ENCODE data around the gene KLF15.

The KLF15 gene

DNA sequence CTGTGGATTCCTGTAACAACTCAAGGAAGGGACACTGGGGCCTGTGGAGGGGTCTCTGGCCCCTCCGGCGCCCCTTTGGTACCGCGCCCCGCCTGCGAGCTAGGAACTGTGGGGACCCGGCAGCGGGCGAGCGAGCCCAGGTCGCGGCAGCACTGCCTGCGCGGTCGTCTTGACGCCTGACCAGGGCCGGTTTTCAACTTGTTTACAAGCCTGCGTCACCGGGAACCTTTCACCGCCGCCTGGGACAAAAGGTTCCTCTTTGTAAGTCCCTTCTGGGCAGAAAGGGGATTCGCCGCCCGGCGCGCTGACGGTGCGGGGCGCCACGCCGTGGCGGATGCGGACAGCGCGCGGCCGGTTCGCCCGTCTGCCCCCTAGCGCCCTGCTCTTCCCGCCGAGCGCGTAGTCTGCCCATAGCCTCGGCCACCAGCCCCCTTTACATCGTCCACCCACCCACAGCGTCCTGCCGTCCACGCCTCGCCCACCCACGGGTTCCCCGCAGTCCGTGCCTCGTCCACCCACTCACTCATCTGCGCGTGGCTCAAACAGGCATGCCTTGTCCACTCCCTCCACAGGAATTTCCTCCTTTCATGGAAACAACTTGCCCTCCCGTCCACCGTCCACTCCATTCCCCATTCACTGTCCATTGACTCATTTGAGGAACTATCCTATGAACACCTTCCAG is 32.0 kb upstream of the KLF15 start:
- DNase-seq (ENCODE audit: low spot score): peak; percentile 88

DNA sequence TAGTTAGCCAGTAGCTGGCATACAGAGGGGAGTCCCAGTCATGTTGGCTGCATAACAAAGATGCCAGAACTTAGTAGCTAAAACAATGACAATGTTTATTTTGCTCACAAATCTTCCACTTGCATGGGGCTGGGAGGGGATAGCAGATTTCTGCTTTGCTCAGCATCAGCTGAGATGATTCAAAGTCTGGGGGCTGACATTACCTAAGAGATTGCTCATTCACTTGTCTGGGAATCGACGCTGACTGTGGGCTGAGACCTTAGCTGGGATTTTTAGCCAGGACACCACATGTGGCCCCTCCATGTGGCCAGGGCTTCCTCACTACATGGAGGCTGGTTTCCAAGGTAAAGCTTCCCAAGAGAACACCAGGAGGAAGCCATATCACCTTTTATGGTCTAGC is 24.8 kb upstream of the KLF15 start:
- no peak for DNase-seq (ENCODE audit: low spot score)

DNA sequence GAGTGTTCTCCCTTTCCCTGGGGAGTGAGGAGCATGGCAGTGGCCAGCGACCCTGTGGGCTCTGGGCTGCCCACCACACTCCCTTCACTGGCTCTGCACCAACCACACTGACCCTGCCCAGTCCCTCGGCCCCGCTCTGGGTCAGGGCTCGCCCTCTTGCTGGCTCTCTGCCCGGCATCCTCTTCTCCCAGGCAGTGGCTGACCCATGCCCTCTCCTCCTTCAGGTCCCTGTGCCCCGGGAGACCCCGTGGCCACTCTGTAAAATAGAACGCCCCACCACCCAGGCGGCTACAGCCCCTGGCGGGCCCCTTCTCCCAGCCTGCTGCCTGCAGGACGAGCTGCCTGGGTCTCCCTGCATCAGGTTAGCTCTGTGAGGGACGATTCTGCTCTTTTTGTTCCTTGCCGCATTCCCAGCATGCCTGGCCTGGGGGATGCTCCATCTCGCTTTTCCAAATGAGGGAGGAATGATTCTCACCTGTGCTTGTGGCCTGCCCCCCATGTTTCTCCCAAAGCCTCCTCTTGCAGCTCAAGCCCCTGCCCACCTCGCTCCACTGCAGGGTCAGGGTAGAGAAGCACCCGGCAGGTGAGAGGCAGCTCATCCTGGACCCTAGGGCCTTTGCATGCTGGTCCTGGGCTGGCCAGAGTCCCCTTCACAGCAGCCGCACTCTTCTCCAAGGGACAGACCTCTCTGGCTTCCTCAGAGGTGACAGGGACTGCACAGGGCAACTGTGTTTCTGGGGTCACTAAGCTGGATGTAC is 23.0 kb upstream of the KLF15 start:
- DNase-seq (ENCODE audit: low spot score): no peak

DNA sequence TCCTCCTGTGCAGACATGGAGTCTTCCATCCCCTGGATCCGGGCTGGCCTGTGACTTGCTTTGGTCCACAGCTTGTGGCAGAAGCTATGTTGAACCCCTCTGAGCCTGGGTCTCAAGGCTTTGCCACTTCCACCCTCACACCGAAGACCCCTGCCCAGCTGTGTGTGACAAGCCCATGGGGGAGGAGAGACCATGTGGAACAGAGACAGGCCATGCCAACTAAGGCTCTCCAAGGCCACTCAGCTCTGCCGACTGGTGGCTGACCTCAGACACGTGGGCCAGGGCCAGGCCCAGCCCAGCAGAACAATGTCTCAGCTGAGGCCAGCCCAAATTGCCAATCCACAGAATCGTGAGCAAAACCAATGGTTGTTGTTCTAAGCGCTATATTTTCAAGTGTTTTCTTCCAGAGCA is 21.1 kb upstream of the KLF15 start:
- no peak for DNase-seq (ENCODE audit: low spot score)

DNA sequence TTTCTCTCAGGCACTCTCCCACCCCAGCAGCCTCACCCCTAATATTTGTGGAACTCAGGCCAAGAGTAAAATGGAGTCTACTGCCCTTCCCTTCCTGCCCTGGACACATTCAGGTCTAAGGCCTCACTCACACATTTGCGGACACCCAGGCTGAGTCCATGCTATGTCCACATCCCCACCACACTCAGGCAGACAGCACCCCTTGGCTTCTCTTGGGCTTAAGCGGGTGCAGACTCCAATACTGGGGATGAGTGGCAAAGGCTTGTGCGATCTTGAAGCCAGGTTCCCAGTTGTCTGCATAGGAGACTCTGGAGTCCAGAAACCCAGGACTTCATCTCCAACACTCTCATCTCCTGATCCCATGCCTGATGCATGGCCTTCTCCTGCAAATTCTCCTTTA is 20.0 kb upstream of the KLF15 start:
- DNase-seq (ENCODE audit: low spot score): no peak

DNA sequence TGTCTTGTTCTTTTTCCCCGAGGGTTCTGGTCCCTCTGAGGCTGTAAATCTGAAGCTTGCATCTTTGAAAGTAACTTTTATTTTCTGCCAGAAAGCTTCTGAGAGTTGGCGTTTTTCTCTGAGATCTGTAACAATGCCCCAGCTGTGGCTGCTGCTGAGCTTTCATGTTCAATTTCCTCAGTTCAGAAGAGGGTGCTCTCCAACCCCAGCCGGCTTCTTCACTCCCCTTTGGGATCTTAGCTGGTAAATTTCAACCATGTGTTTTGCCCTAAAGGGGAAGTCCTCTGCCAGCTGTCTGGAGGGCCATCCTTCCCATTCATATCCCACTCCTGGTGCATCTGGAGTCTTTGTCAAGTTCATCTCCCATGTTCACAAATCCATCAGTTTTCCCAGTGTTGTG is 19.2 kb upstream of the KLF15 start:
- no peak for DNase-seq (ENCODE audit: low spot score)

DNA sequence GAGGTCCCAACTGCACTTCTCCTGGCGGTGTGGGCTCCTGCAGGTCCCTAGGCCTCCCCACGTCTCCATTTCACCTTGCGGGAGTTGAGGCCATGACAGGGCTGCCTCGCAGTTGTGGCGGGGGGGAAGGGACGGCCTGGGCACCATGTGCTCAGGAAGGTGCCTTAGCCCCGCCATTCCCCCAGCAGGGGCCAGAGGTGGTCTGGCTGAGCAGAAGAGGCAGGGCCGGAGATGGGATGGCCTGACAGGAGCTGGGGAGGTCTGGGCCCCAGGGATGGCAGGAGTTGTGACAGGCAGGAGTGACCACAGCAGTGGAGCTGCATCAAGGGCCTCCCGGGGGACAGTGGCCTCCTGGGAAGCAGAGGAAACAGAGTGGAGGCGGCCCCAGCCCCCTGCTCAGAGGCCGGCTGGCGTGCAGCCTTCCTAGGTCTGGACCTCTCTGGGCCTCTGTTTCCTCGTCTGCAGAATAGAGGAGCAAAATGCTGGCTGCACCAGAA is 18.7 kb upstream of the KLF15 start:
- DNase-seq (ENCODE audit: low spot score): no peak

DNA sequence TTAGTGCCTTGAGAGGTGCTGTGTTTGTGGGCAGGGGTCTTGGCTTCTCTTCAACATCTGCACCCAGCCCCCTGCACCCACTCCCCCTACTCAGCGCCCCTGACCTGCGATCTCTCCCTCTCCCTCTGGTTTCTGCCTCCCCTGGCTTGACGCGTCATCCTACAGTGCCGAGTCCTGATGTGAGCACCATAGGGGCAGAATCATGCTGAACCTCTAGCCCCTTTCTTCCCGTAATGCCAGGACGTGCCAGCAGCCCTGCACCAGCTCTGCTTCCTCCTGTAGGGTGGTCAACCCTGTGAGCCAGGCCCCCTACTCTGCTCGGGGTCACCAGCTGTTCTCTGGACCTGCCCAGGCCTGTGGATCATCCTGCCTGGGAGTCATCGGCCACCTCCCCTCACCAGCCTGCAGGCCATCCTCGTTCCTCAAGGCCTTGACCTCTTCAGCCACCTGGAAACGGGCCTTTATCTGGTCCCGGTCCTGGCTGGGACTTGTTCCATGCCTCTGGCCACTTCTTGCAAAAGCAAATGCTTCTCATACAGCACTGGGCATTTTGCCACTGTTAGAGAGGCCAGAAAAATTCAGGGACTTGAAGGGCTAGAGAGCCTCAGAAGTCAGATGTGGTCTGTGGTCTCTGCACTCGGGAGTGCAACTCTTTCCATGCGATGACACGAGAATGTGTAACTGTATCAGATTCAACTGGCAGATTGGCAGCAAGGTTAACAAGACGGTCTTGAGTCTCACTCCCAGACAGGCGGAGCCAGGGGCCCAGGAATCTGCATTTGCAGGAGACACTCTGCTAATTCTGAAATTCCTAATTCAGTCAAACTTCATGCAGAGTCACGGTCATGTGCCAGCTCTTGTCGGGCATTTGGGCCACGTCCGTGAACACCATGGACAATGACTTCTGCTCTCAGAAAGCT is 16.7 kb upstream of the KLF15 start:
- no peak for DNase-seq (ENCODE audit: low spot score)

DNA sequence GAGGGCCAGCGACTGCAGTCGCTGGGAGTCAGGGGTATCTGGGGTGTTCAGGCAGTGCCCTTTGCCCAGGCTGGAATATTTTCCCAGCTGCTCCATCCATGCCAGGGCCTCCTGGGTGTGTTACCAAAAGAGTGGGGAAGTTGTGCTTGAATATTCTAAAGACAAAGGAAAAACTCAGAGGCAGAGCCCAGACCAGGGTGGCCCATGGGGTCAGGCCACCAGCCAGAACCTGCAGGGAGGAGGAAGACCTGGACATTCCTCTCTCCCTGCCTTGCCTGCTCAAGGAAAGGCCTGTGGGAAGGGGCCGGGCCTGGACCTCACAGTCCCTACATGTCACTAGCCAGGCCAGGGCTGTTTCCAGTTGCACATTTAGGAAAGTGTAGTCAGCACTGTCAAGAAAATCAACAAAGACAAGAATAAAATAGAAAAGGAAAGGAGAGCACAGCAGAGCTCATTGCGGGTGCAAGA is 16.0 kb upstream of the KLF15 start:
- no peak for DNase-seq (ENCODE audit: low spot score)

DNA sequence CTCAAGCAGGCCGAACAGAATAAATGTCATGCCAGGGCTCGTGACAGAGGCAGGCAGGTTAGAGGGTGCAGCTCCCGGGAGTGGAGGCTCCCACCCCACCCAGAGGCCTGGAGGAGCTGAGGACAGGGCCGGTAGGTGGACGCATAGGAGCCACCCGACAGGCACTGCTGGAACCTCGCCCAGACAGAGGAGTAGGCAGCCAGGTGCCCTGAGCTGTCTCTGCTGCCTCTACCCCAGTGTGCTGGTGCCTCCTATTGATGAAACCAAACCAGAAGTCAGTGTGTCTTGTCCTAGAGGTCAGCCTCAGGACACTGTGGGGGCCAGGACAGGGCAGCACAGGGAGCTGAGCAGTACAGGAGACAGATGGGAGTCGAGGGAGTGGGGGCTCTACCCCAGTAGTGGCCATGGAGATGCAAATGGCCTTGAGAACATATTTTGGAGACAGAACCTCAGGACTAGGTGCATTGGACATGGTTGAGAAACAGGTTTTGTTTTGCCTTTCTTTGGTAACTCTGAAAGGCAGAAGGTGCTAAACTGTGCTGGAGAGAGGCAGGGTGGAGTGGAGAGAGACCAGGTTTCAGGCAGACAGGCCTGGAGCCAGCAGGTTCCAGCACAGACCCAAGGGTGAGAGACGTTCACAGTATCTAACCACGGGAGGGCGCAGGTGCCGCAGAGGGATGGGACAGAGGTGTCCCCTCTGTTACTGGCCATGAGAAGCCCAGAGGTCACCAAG is 15.4 kb upstream of the KLF15 start:
- DNase-seq (ENCODE audit: low spot score): no peak

DNA sequence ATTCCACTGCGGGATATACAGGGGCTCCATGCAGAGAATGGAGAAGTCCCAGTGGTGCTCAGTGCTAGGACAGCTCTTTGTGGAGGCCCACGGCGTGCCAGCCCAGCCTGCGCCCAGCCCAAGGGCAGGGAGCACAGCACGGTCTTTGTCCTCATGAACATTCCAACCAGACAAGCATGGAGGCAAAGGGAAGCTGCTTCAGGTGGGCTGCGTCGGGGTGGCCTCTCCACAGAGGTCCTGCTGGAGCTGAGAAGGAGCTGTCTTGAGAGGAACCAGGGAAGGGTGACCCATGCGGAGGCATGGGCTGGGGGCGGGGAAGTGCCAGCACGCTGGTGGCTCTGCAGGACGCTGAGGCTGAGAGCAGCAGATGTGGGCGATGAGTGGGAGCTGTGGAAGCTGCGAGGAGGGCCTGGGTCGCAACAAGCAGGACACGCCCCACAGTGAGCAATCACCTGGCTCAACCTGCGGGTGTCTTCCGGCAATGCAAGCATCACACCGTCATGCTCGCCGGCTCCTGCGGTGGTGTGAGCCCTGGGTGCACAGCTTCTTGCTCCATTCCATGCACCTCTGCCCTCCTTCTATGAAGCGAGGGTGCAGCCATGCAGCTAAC is 14.0 kb upstream of the KLF15 start:
- no peak for DNase-seq (ENCODE audit: low spot score)

DNA sequence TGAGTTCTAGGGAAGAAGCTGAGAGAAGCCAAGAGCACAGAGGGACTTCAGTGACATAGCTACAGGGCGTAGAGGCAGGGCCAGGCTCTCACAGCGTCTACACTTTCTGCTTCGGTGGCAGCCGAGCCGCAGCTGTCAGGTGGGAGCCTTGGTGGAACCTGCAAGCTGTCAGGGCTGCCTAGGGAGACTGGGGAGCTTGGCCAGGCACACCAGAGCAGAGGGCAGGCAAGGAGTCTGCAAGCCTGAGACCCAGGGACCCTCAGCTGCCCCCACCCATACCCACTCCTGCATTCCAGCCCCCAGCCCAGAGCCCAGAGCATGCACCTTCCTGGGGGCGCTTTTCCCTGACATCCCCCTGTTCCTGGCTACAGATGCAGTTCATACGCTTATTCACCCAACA is 13.4 kb upstream of the KLF15 start:
- no peak for DNase-seq (ENCODE audit: low spot score)

DNA sequence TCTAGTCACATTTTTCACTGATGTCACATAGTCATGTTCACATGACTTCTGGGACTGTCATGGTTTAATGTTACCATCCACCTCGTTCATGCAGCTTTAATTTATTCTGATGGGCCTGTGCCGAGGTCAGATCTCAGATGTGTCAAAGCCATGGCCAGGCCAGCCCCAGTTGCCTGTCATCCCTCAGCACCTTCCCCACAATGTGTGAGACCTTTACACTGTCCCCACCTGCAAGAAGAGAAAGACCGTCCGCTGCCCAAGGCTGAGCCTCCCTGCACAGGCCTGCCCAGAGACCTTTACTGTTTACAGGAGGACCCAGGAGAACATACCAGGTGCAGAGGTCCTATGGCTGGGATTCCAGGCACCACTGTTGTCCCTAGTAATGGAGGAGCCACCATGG is 12.8 kb upstream of the KLF15 start:
- DNase-seq (ENCODE audit: low spot score): no peak

DNA sequence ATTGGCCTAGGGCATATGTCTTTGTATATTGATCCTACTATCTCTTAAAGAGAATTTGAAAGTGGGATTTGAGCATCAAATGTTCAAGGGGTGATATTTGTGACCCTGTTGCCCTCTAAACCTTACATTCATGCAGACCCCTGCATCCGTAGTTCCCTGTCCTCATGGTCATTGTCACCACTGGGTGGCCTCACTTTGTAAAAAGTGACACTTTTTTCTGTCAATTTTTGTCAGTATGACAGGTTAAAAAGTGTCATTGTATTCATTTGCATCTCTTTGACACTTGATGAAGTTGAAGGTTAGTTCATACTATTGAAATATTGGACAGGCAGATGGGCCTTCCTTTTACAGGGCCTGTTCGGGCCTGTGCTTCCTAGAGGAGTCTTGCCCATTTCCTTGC is 12.3 kb upstream of the KLF15 start:
- no peak for DNase-seq (ENCODE audit: low spot score)

DNA sequence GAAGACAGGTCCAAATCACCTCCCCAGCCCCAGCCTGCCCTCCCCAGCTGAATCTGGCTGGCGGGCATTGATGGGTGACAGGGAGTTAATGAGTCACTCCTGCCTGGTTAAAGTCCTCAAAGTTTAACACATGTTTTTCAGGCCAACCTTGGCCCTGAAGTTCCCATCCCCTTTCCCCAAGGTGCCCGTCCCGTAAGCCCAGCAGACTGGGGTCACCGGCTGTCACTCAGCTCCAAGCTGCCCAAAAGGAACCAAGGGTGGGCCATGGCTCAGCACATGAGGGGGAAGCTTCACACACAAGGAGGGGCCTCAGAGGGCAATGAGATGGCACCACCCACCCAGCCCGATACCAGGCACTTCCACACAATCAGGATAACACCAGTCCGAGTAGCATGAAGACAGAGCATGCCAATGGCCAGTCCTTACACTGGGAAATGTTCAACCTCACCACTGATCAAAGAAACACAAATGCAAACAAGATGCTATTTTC is 10.2 kb upstream of the KLF15 start:
- peak; percentile 77 for DNase-seq (ENCODE audit: low spot score)

DNA sequence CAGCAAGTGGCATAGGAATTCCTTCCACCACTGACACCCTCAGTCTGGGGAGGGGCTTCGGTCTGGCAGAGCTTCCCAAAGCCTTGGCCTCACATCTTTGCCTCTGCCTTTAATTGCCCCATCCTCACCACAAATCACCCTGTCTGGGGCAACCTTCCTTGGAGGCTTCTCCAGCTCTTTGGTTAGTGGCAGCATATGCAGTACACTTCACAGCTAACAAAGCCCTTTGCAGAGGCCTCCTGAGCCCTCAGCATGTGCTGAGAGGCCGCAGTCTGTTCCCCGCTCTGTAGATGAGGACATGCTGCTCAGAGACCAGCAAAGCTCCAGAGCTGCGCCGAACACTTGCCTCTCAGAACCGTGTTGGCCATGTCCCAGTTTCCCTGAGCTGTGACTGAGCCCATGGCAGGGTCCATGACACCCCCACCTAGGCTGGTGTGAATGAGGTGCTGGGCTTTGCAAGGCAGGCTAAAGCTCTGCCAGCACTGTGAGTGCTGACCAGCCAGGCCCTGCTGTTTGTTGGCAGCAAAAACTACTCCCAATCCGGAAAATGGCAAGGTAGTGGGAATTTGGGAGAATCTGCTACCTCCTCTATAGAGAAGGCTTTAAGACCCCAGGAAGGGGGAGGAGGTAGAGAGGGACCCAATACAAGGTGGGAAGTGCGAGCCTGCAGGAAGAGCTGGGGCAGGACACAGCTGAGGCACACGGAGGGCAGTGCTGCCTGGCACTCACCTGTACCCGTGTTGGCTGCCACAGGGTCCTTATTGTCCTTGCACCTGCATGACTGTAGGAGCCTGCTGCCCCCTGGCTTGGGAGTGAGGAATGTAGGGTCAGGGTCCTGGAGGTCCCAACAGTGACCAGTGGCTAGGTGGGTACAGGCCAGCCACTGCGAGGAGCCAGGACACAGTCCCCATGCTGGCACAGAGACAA is 8.4 kb upstream of the KLF15 start:
- DNase-seq (ENCODE audit: low spot score): no peak

DNA sequence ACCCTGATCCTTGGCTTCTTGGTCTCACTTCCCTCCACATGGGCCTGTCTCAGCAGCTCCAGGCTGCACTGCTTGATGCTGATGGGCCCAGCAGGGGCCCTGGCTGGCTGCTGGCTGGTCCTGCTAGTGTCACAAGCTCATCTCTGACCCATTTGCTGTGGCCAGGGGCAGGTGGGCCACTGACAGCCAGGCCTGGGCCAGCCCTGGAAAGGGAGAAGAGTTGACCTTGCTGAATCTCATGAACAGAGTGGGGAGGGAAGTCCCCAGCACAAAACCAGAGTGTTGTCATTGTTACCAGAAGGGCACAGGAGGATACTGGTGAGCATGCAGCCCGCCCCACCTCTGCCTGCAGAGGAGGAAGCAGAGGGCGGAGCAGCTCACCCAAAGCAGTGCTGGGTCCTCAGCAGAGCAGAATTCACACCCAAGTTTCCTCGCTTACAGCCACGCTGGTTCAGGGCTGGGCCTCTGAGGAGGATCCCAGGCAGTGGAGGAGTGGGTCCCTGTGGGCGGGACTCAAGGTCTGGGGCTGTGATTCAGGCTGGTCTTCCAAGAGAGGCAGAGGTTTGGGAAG is 7.6 kb upstream of the KLF15 start:
- DNase-seq (ENCODE audit: low spot score): no peak

DNA sequence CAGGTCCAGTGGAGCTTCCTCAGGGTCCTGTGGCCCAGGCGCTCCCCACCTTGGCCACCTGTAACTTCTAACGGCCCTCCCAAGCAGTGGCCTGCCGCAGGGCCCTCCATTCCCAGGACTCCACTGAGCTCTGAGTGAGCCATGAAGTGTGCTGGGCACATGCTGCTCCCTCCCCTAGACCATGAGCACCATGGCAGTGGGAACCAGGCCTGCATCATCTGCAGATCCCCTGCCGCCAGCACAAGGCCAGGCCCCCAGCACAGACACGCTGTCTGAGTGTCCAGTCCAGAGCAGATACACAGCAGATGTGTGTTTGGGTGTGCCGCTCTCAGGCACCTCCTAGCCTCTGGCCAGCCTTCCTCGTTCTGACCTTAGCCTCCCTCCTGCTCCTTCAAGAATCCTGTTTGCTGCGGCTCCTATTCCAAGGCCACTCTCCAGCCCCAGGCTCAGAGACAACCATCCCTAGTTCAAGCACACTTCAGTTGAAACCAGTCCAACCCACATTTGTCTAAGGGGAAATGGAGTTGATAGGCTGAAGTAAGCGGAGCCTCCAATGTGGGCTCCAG is 7.0 kb upstream of the KLF15 start:
- no peak for DNase-seq (ENCODE audit: low spot score)

DNA sequence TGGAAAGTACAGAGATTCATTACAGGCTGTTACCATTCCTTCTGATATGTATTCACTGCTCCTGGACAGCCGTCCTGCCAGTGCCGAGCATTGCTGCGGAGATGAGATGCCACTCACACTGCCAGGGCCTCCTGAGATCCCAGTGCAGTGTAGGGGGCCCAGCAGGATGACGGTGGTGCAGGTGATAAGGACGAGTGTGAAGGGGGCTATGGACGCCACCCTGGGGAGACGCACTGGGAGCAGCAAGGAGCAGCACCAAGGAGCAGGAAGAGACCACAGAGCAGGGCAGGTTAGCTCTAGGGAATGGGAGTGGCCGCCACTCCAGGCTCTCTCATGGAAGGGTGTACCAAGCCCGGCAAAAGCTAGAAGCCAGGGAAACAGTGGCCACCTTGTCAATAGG is 4.0 kb upstream of the KLF15 start:
- DNase-seq (ENCODE audit: low spot score): no peak

DNA sequence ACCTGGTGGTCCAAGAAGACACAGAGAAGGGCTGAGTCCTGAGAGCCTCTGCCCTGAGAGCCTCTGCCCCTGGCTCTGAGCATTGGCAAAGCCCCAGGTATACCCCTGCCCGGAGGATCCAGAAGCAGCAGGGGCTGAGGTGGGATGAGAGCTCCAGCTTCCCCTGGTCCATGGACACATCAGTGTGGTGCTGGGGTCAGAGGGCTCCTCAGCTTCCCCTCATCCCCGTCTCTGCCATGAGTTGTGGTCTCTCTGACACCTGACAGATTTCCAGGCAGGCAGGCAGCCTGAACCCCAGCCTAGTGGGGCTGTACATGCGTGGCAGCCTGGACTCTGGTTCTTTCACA is 3.5 kb upstream of the KLF15 start:
- no peak for DNase-seq (ENCODE audit: low spot score)

All from kidney tubule cell (primary cell).